ENCODE data around the gene DCX.

GRCh38 chrX:111363741-111364140 is 48.3 kb downstream of the DCX start:
- TF ChIP-seq CTCF (conservative IDR thresholded peaks at IDR 0.05), result no peak
- no peak for TF ChIP-seq EZH2 (IDR thresholded peaks at IDR 0.05; ENCODE audit: low read depth)
